Myocyte (in vitro differentiated cells): Measurements from ENCODE around the gene DYNC2H1. TPM values are rescaled to one million over a fixed set of nuclear protein-coding genes. Genes with fewer than 3 reads are reported as not detected.

ENCODE experiments used
- DNase-seq: peaks from one replicate; pipeline ENCODE4 v3.0.0-alpha.2; 2012; ENCODE audit warnings: low read depth
- total RNA-seq: library from RNA; depleted of rRNA; stranded (reverse); fragments of >200 nt; gene quantifications from 2 replicates; pipeline ENCODE4 v1.2.3, GENCODE V29; 2014

DYNC2H1 gene
- total RNA-seq, 1 donor from 2014 or later = 18.6 TPM

- no peak for DNase-seq
These were observed 344.9 kb downstream of the DYNC2H1 start for GRCh38 chr11:103453915-103454709.

DNA sequence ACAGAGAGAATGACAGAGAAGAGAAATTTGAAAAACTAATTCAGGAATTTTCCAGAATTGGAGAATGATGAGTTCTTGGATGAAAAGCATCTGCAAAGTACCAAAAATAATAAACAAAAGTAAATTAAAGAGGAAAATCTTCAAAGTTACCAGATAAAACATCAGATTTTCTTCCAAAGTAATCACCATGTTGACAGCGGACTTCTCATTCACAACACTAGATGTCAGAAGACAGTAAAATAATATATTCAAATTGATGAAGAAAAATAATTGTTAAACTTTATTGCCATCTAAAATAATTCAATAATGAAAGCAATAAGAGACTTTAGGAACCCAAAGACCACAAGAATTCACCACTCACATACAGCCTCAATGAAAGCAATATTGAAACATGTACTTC is 355.2 kb downstream of the DYNC2H1 start:
- no peak for DNase-seq

- no peak for DNase-seq
These were observed 356.4 kb downstream of the DYNC2H1 start for GRCh38 chr11:103465555-103466140.

GRCh38 chr11:103471546-103471945 is 362.3 kb downstream of the DYNC2H1 start:
- DNase-seq = no peak

- DNase-seq = no peak
These were observed 367.6 kb downstream of the DYNC2H1 start for GRCh38 chr11:103476874-103477273.

GRCh38 chr11:103480421-103480820 is 371.2 kb downstream of the DYNC2H1 start:
- no peak for DNase-seq

DNA sequence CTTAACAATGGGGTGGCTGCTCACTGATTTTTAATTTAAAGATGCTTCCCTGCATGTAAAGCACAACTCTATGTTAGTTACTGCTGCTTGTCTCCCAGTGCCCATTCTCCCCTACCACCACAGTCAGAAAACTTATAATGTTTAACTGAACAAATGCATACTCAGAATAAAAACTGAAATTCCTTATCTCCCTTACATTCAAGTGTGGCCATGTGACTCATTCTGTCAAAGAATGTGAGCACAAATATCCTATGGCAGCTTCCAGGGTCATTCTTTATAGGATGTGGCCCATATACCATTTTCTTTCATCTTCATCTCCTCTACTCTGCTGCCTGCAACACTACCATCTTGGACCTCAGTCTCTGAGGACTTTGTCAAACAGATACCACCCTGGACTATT is 374.8 kb downstream of the DYNC2H1 start:
- DNase-seq = no peak

DNA sequence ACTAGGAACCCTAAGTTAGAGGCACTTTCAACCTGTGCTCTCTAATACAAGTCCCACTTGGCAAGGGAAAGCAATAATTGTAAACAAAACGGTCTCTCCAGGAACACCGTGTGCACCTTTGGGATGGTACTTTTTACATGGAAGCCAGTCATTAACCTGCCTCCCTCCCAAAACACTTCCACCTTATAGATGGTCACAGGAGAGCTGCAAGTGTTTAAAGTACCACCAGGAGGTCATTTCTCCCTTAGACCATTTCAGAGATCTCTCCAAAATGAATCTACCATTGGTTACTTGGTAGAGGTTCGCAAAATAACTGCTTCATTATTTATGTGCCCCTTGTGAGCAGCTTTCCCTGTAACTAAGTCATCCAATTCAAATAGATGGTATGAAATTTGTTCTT is 375.3 kb downstream of the DYNC2H1 start:
- no peak for DNase-seq

DNA sequence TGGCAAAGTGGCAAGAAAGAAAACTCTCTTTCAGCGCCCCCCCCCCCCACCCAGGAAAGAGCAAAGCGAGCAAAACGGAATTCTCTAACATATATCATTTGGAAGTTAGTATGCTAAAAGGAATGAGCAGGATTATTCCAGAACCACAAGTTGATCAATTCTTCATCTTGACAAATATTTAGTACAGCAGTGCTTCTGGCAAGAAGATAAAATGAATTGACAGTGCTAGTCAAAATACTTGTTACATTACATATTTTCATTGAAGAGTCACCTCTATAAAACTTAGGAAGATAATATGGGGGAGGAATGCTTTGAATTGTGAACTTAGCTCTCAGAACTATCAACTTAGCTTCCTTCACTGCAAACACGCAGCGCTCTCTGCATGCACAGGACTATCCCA is 377.4 kb downstream of the DYNC2H1 start:
- DNase-seq = no peak

- DNase-seq = no peak
These were observed 377.9 kb downstream of the DYNC2H1 start for GRCh38 chr11:103487113-103487512.

DNA sequence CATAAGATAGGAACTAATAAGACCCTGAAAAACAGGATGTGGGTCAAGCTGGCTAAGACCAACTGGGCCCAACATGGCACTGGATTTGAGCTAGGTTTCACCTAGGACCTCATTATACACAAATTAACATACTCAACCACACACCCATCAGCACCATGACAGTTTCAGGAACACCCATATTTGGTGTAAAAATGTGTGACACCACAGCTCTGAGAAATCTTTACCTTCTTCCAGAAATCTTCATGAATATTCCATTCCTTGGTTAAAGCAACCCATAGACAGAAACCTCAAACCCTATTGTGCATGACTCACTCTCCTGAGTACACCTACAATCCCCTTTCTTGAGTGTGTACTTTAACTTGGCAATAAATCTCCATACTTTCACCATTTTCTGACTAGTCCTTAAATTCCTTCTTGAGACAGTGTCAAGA is 378.8 kb downstream of the DYNC2H1 start:
- no peak for DNase-seq

GRCh38 chr11:103488579-103488978 is 379.4 kb downstream of the DYNC2H1 start:
- no peak for DNase-seq

DNA sequence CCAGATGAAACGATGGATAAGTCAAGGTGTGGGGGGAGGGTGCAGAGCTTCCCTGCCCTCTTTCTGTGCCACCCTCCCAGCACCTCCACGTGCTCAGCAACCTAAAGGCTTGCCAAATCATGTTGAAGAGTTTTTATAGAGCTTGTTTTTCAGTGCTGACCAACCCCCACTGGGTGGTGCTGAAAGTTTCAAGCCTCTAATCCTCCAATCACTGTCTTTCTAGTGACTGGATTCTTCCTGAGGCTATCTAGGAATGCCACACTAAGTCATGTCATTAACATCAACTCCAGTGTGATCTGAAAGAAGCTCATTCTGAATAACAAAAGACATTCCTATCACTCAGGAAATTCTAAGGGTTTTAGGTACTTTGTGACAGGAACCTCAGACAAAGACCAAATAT is 382.6 kb downstream of the DYNC2H1 start:
- DNase-seq = no peak

GRCh38 chr11:103494491-103494890 is 385.3 kb downstream of the DYNC2H1 start:
- DNase-seq = peak; percentile 36

DNA sequence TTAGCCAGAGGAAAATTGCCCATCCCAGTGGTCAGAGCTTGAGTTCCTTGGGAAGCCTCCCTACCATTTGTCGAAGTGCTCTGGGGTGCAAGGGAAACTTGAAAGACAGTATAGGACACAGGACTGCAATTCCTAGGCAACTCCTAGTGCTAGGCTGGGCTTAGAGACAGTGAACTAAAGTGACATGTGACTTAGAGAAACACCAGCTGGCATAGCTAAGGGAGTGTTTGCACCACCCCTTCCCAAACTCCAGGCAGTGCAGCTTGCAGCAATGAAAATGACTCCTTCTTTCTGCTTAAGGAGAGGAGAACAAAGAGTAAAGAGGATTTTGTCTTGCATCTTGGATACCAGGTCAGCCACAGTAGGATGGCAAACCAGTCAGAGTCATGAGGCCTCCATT is 388.0 kb downstream of the DYNC2H1 start:
- DNase-seq = no peak

DNA sequence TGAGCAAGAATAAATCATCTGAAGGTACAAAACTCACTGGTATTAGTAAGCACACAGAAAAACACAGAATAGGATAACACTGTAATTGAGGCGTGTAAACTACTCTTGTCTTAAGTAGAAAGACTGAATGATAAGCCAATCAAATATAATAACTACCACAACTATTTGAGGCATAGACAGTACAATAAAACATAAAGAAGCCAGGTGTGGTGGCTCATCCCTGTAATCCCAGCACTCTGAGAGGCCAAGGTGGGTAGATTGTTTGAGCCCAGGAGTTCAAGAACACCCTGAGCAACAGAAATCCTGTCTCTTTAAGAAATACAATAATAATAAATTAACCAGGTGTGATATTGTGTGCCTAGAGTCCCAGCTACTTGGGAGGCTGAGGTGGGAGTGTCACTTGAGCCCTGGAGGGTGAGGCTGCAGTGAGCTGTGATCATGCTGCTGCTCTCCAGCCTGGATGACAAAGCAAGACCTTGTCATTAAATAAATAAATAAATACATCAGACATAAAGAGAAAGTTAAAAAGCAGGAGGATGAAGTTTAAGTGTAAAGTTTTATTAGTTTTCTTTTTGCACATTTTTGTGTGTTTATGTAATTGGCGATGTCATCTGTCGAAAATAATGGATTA is 390.6 kb downstream of the DYNC2H1 start:
- DNase-seq = no peak

DNA sequence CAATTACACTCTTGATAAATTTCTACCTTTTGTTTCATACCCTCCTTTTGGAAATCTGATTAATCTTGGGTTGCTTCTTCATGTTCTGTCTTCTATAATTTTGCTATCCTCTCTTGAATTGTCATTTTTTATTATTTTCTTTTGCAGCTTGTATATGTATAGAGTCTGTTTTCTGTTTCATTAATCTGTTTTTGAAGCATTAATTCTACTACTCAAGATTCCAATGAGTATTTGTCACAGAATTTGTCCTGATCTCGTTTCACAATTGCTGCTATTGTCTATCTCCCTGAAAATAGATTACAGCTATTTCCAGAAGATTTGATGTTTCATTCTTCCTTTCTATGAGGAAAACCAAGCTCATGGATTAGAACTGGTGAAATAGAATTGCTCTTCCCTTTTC is 406.1 kb downstream of the DYNC2H1 start:
- no peak for DNase-seq

- no peak for DNase-seq
These were observed 411.6 kb downstream of the DYNC2H1 start for GRCh38 chr11:103520792-103521191.

- no peak for DNase-seq
These were observed 415.8 kb downstream of the DYNC2H1 start for GRCh38 chr11:103525069-103525468.

DNA sequence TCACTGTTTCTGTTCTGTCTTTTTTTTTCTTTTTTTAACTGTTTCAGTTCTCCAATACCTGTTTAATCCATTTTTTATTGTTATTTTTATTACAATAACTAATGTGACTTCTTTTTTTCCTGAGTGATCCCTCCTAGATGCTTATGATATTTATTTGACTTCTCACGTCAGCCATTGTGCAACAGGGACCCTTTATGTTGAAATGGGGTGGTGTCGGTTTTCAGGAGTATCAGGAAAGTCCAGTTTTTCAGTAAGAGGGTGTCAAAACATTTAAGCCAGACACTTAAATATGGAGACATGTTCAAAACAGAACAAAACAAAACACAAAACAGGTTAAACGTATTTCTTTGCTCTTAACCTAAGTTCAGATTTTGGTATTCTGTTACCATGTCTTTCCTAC is 418.8 kb downstream of the DYNC2H1 start:
- no peak for DNase-seq

- DNase-seq = no peak
These were observed 419.4 kb downstream of the DYNC2H1 start for GRCh38 chr11:103528596-103528995.

- DNase-seq = peak; percentile 64
These were observed 420.0 kb downstream of the DYNC2H1 start for GRCh38 chr11:103529181-103529684.
